AG04449 (cell line): Measurements from ENCODE around the gene CBX5.
A peak's percentile ranks its signal among the peaks of the same experiment; 100 is the strongest.

ENCODE experiments used
- CTCF ChIA-PET: fragments of 350-600 bp; formaldehyde crosslinking; extraction: SDS; loops from one replicate; lab custom pipeline; 2021; ENCODE audit warnings: antibody characterized with exemption; lab: Yijun Ruan, JAX
- POLR2A ChIA-PET: fragments of 400-600, 350-600 bp; formaldehyde crosslinking; extraction: SDS; loops from one replicate; lab custom pipeline; 2020; ENCODE audit warnings: antibody characterized with exemption, inconsistent platforms; lab: Yijun Ruan, JAX
- DNase-seq: peaks from one replicate; pipeline ENCODE4 v3.0.0-alpha.2; 2010; ENCODE audit warnings: low read depth, low spot score
- H3K4me3 ChIP-seq: 2 replicates; pipeline ENCODE4 v1.5.1; 2011; ENCODE audit warnings: low read depth, mild to moderate bottlenecking, control low read depth, low read length
- CTCF ChIP-seq: IDR thresholded peaks from one replicate; pipeline ENCODE4 v1.5.1; 2011; ENCODE audit warnings: mild to moderate bottlenecking, moderate library complexity, low read length, control low read depth, inconsistent platforms; ENCODE audit not compliant: insufficient read depth; ENCODE audit errors: missing control alignments

The CBX5 gene

GRCh38 chr12:54217774-54218241 lies 62.1 kb downstream of the CBX5 start:
- ChIA-PET POLR2A (no interaction called here), CTCF (interaction anchor here (0.9 to 6.6 kb wide), 20 partner anchors 8 to 471 kb away, joined by 3 to 97 read pairs (median 5); partner anchors contain the start of genes COPZ1 and HOXC10)
- H3K4me3 ChIP-seq = peak overlapping the region; percentile 40
- DNase-seq = no peak
- no peak for TF ChIP-seq CTCF

- TF ChIP-seq CTCF = peak; percentile 68
- ChIA-PET POLR2A (interaction anchor here (1.3 kb wide), 1 partner anchor 232 kb away, joined by 5 read pairs; the partner anchor contains the start of gene HOXC10), CTCF (interaction anchor here (0.8 to 6.4 kb wide), 49 partner anchors 7 to 517 kb away, joined by 3 to 192 read pairs (median 7); partner anchors contain the start of genes CBX5, COPZ1, HNRNPA1 and HOXC10)
- H3K4me3 ChIP-seq = peak overlapping the region; percentile 47
- DNase-seq = no peak
Measured at GRCh38 chr12:54216797-54217661, 62.9 kb downstream of the CBX5 start.

GRCh38 chr12:54215989-54216796 lies 63.7 kb downstream of the CBX5 start:
- ChIA-PET CTCF (interaction anchor here (0.6 to 5.1 kb wide), 55 partner anchors 8 to 516 kb away, joined by 3 to 192 read pairs (median 5); partner anchors contain the start of genes CBX5, COPZ1, HNRNPA1 and HOXC10), POLR2A (interaction anchor here (0.8 to 1.3 kb wide), 2 partner anchors 213 to 231 kb away, joined by 3 to 5 read pairs; partner anchors contain the start of gene HOXC10)
- no peak for TF ChIP-seq CTCF
- no peak for DNase-seq
- H3K4me3 ChIP-seq = no peak overlapping the region

- H3K4me3 ChIP-seq = peak overlapping the region; percentile 36
- TF ChIP-seq CTCF = peak; percentile 99
- ChIA-PET POLR2A (no interaction called here), CTCF (interaction anchor here (0.6 to 5.1 kb wide), 83 partner anchors 10 to 522 kb away, joined by 3 to 192 read pairs (median 5); partner anchors contain the start of genes CBX5, COPZ1, HNRNPA1 and HOXC10)
- DNase-seq = no peak
Measured at GRCh38 chr12:54214553-54215406, 65.1 kb downstream of the CBX5 start.

GRCh38 chr12:54213079-54213478 lies 66.8 kb downstream of the CBX5 start:
- no peak for DNase-seq

More at GRCh38 chr12:54213079-54213478, 66.8 kb downstream of the CBX5 start:
- POLR2A ChIA-PET = no interaction called here
- no peak overlapping the region for H3K4me3 ChIP-seq
- CTCF ChIA-PET = interaction anchor here (0.6 to 5.1 kb wide), 26 partner anchors 12 to 505 kb away, joined by 3 to 192 read pairs (median 21); partner anchors contain the start of genes CBX5, COPZ1, HNRNPA1 and HOXC10
- peak; percentile 32 for TF ChIP-seq CTCF
